Activated effector memory CD4-positive, alpha-beta T cell treated with Interleukin-2 at 50 U/mL for 16 hours (primary cell): ENCODE results near the gene NUPR1.
"Not testable (repeated sequence)": the region's sequence is repeated elsewhere in the genome, so short reads cannot be mapped to it uniquely, and the experiment has no call there.

Experiments used
- DNase-seq: peaks from one replicate; pipeline ENCODE4 v3.0.0-alpha.2; 2020

Gene NUPR1

GRCh38 chr16:28497861-28498599 is 40.7 kb downstream of the NUPR1 start:
- DNase-seq = no peak

GRCh38 chr16:28497386-28497785 is 41.4 kb downstream of the NUPR1 start:
- DNase-seq = no peak

- DNase-seq = no peak
These were observed 41.9 kb downstream of the NUPR1 start for GRCh38 chr16:28496844-28497243.

GRCh38 chr16:28495795-28496749 is 42.7 kb downstream of the NUPR1 start:
- DNase-seq = no peak

- no peak for DNase-seq
These were observed 43.5 kb downstream of the NUPR1 start for GRCh38 chr16:28495098-28495793.

- peak; percentile 82 for DNase-seq
These were observed 44.5 kb downstream of the NUPR1 start, which contains the start of gene APOBR for GRCh38 chr16:28494121-28494851. Gene APOBR (plus strand): TSS chr16:28494643. CDS start chr16:28494682, 39 bp downstream.

GRCh38 chr16:28492511-28492910 is 46.3 kb downstream of the NUPR1 start:
- no peak for DNase-seq

- peak; percentile 83 for DNase-seq
These were observed 46.8 kb downstream of the NUPR1 start, which contains the start of gene CLN3 for GRCh38 chr16:28491970-28492474. Gene CLN3 (minus strand): TSS chr16:28492074. CDS start chr16:28491759, 315 bp downstream.

GRCh38 chr16:28491230-28491969 is 47.4 kb downstream of the NUPR1 start:
- no peak for DNase-seq

GRCh38 chr16:28486266-28486665 is 52.5 kb downstream of the NUPR1 start:
- DNase-seq = no peak

GRCh38 chr16:28483361-28483760 is 55.4 kb downstream of the NUPR1 start:
- not testable (repeated sequence) for DNase-seq
